NCI-H446 (cell line): ENCODE results near the gene LRFN5.
A peak's percentile ranks its signal among the peaks of the same experiment; 100 is the strongest.

Source experiments
- DNase-seq, 2 experiments: peaks; one replicate each; lab custom pipeline; 2025; lab: John Stamatoyannopoulos, UW

The LRFN5 gene

DNA sequence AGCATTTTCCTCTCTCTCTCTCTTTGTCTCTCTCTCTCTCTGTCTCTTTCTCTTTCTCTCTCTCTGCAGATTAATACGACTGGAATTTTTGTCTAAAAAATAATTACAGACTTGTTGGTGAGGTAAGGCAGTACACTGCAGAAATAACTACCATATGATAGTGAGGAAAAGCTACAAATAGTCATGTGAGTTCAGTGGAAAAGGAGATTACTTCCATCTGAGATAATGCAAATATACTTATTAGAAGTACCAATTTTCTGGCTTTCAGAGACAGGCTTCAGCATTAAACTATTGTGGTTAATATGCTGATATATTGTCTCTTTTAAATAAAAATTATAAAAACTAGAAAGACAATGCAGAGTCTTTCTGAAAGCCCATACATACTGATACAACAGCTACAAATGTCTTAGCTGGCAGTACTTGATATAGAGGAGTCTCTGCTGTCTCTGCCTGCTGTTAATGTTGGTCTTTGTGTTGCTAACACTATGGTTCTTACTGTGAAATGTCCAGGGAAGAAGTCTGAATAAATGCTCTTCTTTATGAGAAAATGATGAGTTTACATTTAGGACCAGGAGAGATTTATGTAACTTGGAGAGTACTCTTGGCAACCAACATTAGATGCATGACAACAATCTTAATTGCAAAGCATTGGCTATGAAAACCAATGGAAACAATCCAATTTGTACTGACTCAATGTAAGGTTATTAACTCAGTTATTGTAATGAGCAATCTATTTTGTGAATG lies 167.0 kb downstream of the LRFN5 start:
- peak; percentile 57 to 76 for DNase-seq

DNA sequence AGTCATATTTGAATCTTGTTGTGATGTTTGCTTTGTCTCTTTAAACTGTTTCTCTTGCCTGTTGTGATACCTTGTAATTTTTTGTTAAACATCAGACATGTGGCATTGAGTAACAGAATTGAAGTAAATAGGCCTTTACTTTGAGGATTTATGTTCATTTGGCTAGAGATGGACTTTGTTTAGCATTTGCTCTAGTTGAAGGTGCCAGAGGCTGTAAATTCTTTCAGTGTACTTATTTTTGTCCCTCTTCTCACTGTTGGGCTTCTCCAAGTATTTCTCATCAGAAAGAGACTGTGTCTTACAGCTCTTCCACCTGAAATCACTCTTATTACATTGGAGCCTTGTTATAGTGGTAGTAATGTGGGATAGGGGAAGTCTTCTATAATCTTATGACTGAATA lies 175.8 kb downstream of the LRFN5 start:
- no peak for DNase-seq

DNA sequence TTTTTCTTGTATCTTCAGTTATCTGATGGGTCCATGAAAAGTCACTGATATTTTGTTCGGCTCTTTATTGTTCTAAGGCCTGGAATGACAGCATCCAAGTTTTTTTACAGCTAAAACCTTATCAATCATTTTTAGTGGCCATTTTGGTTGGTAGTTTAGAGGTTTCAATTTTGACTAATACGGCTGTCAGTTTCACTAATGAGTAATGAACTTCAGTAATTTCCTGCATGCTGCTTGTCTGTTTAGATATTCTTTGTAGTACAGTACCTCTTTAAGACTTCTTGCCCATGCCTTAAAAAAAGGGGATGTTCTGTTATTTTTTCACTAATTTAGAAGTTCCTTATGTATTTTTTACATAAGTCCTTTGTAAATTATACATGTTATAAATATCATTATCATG lies 176.7 kb downstream of the LRFN5 start:
- DNase-seq, result no peak

DNA sequence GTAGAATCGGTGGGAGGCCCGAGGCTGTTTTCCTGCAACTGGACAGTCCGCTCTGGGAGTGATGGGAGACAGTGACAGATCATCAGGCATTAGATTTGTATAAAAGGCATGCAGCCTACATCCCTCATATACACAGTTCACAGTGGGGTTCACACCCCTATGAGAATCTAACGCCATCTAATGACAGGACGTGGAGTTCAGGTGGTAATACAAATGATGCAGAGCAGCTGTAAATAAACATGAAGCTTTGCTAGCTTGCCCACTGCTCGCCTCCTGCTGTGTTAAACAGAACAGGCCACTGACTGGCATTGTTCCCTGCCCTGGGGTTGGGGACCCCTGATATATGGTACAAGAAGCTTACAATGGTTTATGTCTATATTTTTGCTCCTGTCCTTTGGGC lies 179.0 kb downstream of the LRFN5 start:
- DNase-seq, result no peak

DNA sequence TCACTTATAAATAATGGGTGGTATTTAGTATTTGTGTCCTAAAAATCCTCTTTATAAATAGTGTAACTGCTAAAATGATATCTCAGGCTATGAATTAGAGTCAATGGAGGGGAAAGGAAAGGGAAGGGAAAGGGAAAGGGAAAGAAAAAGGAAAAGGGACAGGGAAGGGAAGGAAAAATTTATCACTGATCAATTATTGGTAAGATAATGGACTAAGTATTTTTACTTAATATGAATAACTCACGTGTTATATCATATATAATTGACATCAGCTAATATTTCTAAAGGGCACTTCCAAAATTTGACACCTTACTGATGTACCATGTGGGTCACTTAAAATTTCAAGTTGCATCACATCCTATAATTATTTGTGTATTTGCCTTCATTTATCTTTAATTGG lies 193.1 kb downstream of the LRFN5 start:
- no peak for DNase-seq

DNA sequence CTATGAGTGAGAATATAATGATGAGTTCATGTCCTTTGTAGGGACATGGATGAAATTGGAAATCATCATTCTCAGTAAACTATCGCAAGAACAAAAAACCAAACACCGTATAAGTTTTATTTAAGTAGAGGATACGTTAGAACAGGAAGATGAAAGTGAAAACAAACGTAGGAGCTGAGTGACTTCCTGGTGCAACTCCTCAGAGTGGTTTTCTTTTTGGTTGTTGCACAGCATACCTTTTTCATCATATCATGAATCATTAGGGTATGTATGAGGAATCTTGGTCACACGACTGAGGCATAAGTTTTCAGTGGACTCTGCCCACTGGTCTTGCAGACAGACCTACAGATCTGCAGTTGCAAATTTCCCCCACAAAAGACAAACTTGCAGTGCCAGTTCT lies 199.0 kb downstream of the LRFN5 start:
- DNase-seq, result no peak

DNA sequence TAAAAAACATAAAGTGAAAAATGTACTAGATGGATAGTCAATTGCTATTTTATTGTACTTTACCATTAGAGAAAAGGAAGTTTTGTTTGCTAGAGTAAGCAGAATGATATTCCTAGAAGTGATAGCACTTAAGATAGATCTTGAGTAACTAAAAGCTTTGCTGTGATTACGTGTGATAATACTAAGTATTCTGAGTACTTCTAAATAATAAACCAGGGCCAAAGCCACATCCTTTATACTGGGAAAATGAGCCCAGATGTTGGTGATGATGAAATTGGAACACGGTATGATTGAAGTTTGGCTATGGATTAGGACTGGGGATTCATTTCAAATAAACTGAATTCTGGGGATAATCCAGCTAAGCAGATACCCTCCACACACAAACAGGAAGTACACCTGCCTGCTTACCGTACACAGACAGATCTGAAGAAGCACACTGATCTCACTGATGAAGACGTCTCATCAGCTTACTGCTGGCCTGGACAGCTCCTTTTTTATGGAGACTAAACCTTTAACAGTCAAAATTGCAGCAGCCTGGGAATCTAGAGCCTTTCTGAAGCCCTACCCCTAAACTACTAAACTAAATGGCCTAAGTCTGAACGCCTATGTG lies 199.8 kb downstream of the LRFN5 start:
- DNase-seq, result no peak

DNA sequence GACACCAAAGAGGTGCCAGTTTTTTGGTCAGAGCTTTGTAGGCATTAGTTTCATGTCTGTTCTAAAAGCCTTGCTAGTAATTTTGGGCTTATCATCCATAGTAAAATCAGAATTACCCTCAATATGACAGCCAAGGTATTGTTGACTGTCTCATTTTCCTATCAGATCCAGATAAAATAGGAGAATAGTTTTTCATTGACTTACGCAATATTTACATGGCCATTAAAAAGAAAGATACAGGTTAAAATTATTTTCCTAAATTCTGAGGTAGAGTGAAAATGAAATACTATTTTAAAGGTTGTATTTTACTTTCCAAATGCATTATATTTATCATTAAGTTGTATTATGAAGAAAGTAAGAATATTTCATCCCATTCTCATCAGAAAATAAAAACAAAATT lies 203.7 kb downstream of the LRFN5 start:
- no peak for DNase-seq

DNA sequence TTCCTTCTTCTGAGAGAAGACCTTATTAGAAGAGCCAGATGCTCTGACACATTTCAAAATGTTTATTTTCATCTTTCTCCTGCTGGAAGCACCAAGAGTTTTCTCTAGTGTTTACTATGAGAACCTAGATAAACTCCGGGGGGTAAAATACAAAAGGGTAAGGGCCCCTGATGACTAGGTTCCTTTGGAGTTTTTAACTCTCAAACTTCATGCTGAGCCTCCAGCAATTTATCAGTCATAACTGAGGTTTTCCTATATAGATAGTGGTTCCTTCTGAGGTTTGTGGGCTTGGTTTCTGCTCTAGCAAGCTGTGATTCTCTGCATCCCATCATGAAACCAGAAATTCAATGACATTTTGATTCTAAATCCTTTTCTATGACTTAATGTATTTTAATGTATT lies 210.9 kb downstream of the LRFN5 start:
- peak in 1 of 2 experiments; percentile 44 for DNase-seq

DNA sequence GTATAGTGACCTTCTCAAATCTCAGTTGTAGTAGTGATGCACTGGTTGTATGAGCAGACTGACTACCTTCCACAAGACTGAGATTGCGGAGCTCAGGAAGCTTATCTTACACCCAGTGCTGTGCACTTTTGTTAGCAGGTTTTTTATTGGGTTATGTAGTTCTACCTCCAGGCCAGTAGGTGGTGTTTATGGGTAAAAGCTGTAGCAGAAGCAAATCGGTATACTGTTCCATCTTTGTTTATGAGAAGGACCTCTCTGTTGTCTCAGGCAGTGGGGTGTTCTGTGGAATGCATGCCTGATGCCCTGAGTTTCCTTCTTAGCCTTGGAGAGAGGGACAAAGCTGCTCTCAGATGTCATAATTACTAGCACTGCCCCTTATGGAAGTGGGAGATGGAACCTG lies 217.8 kb downstream of the LRFN5 start:
- DNase-seq, result no peak

DNA sequence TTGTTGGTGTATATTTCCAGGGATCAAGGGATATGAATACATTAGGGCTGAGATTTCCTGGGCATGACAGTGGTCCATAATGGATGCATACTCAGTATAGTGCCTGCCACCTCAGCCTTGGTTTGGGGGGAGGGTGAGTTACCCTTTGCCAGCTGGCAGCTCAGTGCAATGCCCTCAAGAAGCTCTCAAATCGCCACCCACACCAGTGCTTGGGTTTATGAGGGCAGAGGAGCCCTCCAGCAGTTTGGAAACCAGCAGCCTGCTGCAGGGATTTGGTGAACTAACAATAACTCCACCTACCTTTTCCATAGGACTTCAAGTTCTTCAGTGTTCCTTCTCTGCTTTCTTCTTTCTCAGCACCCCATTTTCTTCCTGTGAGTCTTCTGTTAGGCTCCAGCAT lies 218.9 kb downstream of the LRFN5 start:
- DNase-seq, result no peak

DNA sequence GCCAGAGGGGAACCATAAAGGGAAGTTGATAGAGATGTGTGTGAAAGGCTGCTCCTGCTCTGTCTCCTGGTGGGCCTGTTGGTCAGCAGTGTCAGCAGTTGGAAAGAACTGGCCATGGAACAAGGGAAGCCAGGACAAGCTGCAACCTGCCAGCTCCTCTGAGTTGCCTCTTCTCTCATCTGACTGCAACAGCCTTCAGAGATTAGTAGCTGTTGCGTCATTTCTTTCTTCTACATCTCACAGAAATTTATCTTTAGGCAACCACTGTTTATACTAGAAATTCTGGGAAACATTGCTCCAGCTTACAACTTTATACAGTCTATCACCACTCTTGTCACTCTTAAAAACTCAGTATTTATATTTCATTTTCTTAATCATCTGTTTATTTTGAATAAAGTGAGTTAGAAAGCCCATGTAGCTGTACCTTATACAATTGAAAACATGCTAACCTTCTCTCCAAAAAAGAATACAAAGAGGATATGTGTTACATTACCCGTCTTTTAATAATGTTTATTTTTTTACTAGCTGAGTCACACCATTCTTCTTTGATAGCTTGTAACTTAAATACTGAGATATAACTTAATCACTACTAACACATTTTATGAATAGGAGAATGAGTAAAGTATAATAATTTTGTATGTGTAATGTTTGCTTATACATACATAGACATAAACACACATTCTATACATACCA lies 224.2 kb downstream of the LRFN5 start:
- DNase-seq, result no peak

DNA sequence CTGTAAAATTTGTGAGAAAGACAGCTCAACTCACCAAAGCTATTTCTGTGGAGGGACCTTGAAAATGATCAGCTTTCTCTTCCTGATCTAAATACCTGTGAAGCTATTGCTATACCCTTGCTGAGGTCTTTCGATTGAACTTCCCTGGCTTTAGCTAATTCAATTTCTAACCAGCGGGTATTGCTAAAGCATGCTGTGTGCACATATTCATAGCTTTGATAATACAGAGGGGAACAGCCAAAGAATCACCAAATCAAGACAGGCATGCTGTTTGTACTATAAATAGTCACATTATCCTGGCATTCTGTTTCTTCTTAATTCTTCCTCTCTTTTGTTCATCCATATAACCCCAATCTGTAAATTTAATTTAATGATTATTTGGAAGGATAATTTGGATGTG lies 233.0 kb downstream of the LRFN5 start:
- no peak for DNase-seq

DNA sequence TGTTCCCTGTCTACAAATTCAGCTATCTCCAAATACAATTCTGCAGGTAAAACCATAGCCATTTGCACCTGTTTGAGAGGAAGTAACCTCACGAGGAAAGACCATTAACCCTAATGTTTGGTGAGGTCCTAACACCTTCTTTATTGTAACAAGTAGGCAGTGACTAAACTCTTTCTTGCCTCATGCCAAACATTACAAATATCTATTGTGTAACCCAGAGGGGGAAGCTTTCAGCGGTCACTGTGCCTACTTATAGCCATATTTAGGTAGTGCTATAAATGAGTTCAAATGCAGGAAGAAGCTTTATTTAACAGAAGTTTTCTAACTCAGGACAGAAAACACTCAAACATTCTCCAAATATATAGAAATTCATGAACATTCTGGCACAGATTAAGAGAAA lies 252.7 kb downstream of the LRFN5 start:
- DNase-seq, result no peak

DNA sequence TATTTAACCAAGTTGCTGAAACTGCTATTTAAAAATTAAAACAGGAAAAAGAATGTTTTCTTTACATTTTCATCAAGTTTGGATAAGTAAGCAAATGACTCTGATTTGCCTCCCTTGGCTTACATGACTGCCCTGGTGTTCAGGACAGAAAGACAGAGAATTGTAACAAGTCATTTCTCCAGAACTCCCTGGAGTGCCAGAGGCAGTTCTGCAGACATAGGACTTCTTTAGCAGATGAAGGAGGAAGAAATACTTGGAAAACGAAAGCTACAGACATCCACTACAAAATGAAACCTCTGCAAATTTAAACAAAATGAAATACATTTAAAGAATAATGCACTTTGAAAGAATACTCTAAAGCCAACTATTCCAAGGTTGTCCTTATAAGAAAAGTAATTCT lies 253.9 kb downstream of the LRFN5 start:
- DNase-seq, result no peak

DNA sequence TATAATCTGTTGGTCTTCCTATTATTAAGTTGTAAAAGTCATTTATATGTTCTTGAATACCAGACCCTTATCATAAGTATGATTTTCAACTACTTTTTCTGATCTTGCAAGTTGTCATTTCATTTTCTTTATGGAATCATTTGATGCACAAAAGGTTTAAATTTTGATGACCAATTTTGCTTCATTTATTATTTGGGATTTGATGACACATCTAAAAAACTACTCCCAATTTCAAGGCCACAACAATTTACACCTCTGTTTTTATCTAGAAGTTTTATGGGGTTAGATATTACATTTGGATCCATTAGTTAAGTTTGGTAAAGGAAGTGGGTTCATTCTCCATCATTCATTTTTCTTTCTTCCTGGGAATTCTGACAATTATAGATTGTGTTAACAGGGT lies 259.2 kb downstream of the LRFN5 start:
- DNase-seq, result no peak

DNA sequence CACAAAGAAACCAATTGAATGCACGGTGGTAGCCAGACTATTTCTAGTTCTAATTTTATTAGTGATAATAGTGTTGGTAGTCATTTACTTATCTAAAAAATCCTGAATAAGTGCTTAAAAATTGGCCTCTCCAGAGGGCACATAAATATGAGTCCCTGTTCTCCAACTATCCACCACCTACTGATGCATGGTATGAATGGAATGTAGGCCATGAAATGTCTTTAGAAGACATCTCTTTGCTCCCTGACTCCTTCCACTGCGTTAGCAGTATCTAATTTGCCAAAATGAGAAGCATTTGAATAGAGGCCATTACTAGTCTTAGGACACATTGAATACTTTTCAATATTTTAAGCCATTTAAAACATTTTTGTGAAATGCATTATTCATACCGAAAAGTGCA lies 261.7 kb downstream of the LRFN5 start:
- DNase-seq, result no peak

DNA sequence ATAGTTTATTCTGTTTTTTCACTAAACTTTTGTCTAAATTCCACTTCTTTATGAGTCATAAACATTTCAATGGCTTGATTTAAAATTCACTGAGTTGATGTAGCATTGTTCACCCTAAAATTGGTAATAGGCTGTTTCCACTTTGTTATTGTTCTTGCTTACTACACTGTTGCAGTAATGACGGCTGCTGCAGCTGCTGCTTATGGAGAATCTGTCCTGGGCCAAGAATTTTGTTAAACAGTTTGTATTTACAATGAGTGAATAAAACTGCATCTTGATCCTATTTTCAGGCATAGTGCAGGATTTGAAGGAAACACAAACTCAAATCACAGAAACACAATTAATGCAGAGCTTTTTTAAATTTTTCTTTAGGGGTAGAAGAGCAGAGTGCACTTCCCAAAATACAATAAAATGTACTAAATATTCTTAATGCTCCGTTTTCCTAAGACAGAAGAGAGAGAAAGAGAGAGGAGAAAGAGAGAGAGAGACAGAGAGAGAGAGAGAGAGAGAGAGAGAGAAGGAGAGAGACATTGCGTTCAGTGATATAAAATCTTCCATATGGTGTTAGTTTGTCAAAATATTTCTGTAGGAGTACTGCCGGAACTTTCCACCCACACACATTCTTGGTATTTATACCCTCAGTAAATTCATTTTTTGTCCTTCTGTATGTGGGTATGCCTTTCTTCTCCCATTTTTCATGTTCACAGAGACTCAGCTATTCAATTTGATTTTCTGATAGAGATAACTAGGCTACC lies 266.4 kb downstream of the LRFN5 start:
- DNase-seq, result peak in 1 of 2 experiments; percentile 41

DNA sequence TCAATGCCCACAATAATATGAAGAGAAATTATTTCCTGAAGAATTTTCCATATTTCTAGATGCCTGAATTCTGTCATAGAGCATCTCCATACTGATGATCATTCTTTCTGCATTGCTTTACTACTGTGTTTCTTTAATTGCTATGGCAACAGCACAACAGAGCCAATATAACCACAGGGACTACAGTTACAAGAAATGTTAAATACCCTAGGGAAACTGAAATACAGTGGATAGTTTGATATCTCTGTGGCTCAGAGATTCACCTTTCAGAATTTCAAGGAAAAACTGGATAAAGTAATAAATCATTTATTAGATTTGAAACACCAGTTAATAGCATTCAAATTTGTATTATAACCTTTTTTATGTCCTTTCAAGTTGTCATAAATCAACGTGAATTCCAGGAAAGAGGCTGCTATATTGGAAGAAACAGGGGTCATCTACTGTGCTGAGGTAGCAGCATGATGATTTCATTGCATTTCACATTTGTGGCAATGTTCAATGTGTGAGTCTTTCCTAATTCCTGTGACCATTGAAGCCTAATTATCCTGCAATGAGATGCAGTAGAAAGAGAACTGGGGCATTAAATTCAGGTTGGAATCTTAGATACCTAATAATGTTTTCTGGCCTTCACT lies 267.1 kb downstream of the LRFN5 start:
- DNase-seq, result no peak

DNA sequence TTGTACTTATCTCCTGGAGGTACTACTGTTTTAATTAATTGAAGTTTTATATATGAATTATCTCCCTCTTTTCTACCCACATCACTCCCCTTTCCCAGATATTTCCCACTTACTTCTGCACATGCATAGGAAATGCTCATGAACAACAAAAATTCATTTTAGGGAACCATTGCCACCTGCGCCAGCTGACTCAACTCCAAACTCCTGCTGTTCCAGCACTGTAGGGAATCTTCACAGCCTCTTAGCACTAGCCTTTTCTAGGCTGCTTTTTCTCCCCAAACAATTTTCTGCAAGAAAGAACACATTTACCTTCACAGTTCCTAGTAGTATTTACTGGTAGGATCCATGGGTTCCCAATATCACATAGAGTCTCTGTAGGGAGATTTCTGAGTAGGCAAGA lies 268.4 kb downstream of the LRFN5 start:
- DNase-seq, result peak in 1 of 2 experiments; percentile 24

DNA sequence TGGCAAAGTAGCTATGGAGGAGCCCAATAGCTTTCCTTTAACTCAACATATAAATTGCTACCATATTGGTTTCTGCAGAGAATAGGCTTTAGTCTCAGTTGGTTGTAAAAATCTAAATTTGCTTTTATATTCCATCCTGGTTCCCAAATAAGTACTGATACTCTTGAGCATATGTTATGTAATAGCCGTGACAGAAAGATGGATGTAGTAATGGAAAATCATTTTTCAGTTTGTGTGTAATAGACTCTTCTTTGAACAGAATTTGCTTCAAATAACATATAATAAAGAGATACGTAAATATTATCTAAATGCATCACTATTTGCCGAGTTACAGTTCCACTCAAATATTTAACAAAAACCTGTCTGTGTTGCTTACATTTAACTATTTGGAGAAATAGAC lies 271.6 kb downstream of the LRFN5 start:
- no peak for DNase-seq

DNA sequence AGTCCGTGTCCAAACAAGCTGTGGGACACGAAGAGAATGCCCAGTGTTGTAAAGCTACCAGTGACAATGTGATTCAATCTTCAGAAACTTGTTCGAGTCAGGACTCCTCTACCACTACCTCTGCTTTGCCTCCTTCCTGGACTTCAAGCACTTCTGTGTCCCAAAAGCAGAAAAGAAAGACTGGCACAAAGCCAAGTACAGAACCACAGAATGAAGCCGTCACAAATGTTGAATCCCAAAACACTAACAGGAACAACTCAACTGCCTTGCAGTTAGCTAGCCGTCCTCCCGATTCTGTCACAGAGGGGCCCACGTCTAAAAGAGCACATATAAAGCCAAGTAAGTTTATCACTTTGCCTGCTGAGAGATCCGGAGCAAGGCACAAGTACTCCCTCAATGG lies 284.9 kb downstream of the LRFN5 start:
- DNase-seq, result no peak
